HG03139 (cell line): ENCODE measurements around the gene DMD.

ENCODE experiments used
- ATAC-seq: cut with Tn5 transposase; IDR thresholded peaks from one replicate; pipeline ENCODE4 v1.9.1; 2021; ENCODE audit not compliant: unreplicated experiment

The DMD gene

DNA sequence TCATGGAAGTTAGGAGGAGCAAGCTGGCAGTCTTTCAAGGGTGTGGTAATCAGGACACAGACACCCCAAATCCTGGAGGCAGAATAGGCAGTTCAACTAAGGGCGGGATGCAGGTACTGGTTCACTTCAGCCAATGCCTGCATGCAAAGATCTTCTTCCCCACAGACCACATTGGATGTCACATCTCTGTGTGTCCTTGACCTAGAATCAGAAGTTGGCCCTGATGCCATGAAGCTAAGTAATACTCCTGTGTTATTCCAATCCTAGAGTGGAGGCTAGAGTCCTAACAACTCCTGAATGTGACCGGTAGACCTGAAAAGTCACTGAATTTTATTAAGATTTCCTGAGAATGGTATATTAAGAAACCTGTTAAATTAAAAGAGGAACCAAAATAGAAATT, 165.5 kb downstream of the DMD start:
- ATAC-seq: no peak

DNA sequence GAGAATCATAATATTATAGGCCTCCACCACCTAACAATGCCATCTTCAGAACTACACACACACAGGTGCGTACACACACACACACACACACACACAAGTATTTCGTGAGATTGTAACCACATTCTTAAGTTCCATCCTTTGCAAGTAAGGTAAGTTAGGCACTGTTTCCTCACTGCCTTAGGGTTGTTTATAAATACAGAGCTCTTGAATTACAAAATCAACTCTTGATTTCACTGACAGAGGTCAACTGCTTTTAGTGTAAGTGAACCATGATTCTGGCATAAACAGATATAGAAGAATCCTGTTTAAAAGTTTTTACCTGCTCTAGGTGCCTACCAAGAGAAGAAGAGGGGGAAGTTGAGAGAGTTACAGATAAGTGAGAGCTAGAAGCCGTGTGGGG, 166.1 kb downstream of the DMD start:
- no peak for ATAC-seq

DNA sequence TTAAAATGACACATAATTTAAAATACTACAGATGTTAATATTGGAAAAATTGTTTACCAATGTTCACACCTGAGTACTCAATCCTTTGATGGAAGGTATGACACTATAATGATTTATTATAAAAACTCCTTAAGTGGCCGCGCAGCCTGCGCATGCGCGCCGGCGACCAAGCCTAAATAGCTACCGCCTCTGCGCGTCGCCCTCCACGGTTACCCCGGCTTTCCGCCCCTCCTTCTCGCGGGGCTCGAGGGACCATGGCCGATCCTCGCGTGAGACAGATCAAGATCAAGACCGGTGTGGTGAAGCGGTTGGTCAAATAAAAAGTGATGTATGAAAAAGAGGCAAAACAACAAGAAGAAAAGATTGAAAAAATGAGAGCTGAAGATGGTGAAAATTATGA, 170.2 kb downstream of the DMD start:
- no peak for ATAC-seq

DNA sequence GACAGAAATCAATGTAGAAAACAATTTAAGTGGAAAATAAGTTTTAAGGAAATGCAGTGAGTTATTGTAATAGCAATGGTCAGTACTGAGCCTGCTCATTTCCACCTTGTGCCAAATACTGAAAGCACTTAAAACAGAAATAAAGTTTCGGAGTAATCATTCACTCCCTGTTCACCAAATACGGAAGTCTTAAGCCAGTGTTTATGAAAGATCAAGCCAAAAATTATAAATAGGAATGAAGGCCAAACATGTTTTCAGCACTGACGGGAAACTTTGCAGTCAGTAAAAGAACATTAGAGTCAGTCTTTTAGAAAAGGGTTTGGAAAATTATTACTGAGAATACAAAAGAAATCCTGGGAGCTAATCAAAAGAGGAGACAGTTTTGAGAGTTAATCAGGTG, 178.6 kb downstream of the DMD start:
- no peak for ATAC-seq

DNA sequence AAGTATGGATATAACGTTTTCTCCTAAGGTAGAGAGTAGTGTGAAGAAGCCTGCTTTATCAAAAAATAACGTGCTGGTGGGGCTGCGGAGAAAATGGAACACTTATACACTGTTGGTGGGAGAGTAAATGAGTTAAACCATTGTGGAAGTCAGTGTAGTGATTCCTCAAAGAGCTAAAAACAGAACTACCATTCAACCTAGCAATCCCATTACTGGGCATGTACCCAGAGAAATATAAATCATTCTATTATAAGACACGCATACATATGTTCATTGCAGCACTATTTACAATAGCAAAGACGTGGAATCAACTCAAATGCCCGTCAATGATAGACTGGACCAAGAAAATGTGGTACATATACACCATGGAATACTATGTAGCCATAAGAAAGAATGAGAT, 196.4 kb downstream of the DMD start:
- ATAC-seq: no peak

DNA sequence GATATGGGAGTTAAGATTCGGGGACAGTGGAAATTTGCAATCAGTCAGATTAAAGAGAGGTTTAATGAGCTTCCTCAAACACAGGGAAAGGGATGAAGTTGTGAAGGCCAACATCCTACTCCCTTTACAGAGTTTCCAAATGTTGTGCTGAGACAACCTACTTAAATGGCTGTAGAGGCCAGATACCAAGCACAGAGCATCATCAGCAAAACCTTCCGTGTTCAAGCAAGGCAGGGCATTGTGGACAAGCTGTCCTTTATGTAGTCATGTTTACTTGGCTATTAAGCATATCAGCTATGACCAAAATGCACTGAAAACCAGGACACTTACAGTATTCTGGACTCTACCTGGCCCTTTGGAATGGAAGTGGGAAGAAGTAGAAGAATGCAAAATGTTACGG, 197.3 kb downstream of the DMD start:
- ATAC-seq: no peak

DNA sequence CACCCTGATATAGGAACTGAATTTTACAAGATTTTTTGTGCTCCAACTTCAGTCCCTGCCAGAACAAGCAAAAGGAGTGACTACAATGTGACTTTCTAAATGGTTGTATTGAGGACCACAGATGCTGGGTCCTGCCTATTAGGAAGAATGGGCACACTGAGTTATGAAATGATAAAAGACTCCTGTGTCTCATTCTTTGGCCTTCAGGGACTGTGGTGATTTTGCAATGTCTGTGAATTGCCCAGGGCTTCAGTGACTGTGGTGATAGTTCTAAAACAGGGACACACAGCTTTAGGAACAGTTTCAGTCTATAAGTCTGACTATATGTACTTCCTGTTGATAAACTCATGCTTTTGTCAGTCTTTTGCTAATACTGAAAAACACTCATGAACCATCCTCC, 210.2 kb downstream of the DMD start:
- no peak for ATAC-seq

DNA sequence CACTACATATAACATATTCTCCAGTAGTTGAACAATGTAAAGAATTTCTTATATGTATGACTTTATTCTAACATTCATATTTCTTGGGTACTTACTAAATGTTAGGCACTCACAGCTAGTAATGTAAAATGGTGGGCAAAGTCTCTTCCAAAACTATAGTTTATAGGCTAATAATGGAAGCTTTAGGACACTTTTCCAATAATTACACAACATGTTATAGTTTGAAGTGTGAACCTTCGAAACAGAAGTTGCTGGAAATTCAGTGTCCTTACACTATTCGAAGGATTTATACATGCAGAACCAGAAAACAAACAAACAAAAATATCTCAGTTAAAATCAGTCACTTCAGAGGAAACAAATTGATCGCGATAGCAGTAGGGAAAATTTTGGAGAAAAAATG, 212.6 kb downstream of the DMD start:
- ATAC-seq: no peak

DNA sequence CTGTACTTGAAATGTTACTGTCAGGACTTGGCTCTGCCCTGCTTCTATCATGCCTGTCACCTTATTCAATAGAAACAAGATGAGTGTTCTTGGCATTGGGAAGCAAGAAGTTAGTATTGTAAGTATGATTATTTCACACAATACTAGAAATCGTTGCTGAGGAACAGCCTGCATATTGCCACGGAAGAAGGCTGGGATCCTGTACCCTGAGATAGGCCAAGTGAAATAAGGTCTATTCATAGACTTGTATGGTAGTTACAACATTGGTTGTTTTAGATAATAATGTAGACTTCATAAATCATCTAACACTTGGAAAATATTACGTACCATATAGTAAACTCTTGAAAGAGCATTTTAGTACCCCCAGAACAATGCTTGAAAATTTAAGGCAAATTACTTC, 215.9 kb downstream of the DMD start:
- no peak for ATAC-seq

DNA sequence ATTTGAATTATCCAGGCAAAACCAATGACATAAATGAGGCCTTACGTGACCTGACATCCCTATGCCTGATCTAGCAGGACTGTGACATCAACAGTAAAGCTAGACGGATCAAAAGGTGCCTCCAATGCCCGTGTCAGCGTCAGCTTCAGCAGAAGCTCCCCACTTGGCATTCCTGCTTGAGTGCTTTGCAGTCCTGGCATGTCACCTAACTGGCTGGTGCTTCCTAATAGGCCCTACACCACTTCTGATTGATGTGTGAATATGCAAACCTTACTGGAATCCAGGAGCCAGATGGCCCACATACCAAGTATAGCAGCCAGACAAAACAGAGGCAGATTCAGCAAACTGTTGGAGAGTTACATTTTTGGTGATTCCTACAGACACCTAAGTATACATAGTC, 224.2 kb downstream of the DMD start:
- no peak for ATAC-seq

DNA sequence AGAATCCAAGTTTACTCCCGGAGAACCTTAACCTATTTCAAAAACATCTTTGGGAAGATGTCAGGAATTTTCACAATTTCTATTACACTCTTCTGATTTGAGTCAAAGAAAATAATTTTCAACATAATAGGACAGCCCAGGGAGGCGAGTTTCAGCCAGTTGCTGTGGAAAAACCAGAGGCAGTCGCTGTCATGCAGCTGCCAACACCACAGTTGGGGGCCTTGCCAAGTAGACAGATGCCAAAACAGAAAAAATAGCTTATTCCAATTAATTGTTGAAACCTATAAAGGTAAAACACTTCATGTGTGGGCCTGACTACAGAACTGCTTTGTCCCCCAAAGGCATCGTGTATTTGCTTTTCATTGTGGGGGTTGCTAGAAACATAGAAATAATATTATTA, 225.8 kb downstream of the DMD start:
- no peak for ATAC-seq

DNA sequence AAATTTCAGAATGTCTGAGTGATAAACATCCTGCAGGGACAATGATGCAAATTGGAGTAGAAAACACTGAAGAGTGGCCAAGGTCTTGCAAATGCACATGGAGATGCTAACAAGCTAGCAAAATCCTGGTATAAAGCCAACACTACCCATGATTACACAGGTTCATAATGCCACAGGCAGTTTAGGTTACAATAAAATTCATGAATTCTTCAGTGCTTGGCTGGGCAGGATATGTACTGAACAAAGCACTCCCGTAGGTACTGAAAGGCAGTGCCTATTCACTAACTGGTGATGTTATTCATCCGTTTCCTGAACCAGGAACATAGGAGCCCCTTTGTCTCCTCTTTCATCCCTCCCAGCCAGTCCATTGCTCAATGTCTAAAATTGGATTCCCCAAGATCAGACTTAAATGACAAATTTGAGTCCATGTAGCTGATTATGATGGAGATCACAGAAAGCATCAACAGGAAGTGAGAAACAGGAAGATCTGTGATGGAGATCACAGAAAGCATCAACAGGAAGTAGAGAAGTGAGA, 244.5 kb downstream of the DMD start:
- no peak for ATAC-seq

DNA sequence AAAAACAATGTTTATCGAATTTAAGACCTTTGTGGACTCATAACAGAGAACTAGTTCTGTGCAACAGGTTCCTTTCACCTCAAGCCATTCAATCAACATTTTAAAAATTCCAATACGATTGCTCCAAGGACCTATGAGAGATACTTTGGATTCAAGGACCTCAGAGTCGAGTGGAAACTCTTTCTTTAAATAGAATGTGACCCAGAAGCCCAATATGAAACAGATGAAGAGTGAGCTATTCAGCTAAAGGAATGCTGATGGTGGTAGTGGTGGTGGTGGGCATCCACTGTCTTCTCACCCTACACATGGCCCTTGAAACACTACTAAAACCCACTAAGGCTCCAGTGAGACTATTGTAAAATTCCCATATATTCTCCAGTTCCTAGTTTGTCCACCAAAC, 257.2 kb downstream of the DMD start:
- ATAC-seq: no peak

DNA sequence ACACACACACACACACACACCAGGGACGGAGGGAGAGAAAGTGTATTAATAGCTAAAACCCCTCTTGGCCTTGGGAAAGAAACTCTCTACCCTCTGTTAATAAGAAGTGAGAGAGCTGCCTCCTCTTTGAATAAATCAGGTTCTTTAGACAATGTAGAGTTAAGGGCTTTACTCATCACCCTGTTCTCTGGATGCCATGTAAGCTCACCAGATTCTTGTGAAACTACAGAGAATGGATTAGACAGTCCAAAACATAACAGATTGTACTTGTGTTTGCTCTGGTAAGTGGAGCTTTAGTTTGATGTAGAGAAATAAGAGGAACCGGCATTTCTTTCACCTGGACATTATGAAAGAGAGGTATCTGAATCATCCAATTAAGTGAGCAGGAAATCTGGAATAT, 263.2 kb downstream of the DMD start:
- ATAC-seq: no peak

DNA sequence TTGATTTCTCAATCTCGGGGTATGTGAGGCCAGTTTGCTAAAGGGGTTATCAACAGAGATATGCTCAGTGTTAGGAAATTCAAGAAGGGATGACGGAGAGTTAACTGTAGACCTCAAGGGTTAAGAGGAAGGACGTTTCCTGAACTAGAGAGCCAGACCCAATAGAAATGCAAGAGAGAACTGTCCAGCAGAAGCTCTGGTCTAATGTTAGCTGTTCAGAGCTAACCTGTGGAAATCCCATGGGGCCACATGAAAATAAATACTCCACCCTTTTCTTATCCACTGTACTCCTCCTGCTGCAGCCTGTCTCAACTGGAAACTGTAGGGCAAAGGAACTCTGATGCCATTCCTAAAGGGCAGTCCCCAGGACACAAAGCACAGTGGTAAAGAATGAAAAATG, 274.3 kb downstream of the DMD start:
- no peak for ATAC-seq

DNA sequence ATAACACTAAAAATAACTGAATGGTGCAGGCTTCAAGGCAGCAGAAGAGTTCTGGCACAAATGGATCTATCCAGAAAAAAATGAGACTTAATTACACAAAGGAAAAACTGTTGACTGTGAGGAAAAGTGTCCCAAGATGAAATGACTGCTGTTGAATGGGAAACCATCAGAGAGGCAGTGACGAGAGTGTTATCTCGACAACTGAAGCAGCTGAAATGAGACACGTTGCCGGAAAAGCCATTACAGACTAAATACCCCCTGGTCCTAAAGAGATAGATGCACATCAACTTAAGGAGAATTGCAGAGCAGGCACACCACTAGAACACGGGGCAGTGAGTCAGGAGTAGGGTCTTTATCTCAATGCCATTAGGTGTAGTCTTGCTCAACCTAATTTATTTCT, 277.8 kb downstream of the DMD start:
- ATAC-seq: no peak

DNA sequence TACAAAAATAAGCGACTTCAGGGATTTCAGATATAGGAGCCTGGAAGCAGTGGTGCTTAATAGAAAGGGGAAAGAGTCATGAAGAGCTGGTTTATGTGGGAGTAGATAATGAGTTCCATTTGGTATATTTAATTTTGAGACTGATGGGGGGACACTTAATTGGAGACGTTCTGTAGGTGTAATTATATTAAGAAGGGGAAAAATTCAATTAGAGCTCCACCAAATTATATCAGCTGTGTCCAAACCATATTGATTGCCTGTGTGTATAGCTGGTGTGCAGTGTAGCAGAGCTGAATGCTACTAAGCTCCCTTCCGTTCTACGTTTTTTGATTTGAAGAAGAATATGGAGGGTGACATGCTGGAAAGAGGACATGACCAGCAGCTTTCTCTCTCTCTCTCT, 282.3 kb downstream of the DMD start:
- no peak for ATAC-seq

DNA sequence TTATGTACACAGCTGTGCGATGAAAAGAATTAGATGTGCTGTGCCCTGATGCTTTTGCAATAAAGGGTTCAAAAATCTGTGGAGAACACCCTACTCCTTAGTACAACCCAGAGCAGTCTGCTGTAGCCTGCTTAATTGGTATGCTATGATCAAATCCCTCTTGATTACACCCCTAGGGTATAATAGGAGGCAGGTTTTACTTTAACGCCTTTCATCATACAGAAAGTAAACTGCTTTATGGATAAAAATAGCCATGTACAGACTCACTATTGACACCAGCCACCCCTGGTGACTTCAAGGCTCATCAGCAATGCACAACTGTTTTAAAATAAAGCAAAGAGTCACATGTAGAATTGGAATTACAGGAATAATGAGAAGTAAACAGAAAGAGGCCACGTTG, 315.3 kb downstream of the DMD start:
- no peak for ATAC-seq

DNA sequence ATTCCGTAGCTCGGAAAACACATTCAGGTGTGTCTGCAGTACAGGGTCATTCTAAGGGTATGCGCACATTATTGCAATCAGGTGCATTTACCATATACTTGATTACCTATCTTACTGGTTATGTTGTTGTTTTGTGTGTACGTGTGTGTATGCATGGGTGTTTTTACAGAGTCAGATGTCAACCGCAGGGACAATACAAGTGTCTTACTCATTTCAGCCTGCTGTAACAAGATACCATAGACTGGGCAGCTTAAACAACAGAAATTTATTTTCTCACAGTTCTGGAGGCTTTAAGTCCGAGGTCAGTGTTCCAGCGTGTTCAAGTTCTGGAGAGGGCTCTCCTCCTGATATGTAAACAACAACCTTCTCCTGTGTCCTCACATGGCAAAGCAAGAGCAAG, 316.7 kb downstream of the DMD start:
- no peak for ATAC-seq

DNA sequence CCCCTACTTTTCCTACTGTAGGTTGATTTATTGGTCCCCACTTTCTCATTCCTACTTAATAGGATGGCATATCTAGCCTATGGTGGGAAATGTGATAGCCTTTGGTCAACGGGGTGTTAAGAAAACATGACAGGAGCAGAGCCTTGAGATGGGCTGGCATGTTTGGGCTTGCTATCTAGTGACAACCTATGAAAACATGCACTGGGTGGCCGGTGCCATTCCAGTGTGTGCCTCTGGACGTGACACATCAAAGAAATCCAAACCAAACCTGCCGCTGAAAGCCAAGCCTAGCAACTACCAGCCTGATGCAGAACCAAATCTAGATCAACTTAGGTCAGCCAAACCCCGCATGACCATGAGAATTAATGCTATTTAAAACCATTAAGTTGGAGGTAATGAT, 317.6 kb downstream of the DMD start:
- ATAC-seq: no peak

DNA sequence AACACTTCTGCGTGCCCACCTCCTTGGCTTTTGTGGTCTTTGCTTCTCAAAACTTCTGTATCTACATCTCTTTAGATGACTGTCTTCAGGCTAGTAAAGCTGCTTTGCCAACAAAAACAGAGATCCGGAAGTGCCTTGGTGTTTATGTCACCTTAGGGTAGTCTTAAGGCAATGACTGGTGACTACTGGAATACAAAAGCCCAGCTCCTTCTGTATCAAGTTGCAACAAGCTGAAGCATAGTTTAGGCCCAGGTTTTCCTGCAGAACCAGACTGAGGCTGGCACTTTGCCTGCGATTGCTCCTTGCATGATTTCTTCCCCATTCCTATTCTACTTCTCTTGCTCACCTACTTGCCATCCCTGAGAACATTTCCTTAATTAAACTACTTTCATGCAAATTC, 333.8 kb downstream of the DMD start:
- ATAC-seq: no peak

DNA sequence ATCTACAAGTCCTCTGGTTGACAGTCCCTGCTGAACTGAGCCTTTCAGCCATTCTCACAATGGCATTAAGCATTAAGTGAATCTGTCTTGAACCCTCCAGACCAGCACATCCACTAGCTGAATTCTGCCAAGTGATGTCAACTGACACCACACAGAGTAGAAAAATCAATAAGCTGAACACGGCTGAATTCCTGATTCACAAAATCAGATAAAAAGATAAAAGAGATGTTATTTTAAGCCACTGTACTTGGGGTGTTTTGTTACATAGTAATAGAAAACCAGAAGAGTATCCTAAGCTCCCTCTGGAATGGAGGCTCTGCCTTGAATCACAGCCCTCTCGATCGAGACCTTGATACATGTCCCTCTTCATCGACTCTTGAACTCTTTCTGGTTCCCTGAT, 336.5 kb downstream of the DMD start:
- ATAC-seq: no peak

DNA sequence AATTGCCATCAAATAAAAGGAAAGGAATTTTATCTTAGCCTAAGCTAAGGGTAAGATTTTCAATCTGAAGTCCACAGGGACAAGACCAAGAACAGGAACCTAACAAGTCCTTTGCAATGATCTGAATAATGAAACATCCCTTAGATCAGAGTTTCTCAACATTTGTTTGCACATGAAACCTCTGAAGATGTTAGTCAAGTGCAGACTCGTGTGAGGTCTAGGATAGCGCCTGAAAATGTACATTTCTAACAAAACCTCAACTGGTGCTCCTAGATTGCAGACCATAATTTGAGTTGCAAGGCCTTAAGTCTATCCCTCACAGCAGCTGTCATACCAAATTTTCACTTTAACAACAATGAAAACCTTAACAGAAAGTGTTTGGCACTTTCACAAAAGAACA, 337.6 kb downstream of the DMD start:
- ATAC-seq: no peak

DNA sequence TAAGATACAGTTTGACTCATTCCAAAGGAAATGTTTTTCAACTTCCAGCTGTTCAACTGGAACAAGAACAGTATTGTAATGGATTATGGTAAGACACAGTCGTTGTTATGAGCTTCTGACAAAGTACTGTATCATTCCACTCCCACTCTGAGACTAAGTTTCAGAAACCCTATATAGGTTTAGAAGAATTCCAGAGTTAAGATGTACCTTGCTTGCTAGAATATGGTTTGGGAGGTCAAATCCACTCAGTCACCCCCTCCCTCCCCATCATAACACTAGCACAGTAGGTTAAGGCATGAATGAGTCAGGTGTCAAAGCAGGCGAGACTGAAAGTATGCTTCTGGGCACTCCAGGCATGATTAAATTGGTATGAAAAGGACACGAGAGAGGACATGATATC, 339.7 kb downstream of the DMD start:
- no peak for ATAC-seq
